GM23338 (cell line): ENCODE data around the gene PTPN7. TPM values are rescaled to one million over a fixed set of nuclear protein-coding genes. Genes with fewer than 3 reads are reported as not detected.

Source experiments
- ATAC-seq: fragments of 200-7000 bp; cut with Tn5 transposase; 3 replicates; pipeline ENCODE4 v1.9.1; 2020
- DNase-seq: peaks from one replicate; pipeline ENCODE4 v3.0.0-alpha.2; 2015; ENCODE audit warnings: low spot score
- H2AFZ ChIP-seq: fragments of 200-600 bp; sonication (generic); 2 replicates; pipeline ENCODE4 v1.8.0; 2016; ENCODE audit warnings: antibody characterized with exemption, mild to moderate bottlenecking, moderate library complexity
- H3F3A ChIP-seq: fragments of 200-600 bp; sonication (generic); replicated peaks from 2 replicates; pipeline ENCODE4 v1.8.0; 2017; ENCODE audit warnings: antibody characterized with exemption, mixed run types, low read depth
- H3K27ac ChIP-seq: fragments of 200-600 bp; sonication (generic); 2 replicates; pipeline ENCODE4 v1.6.1; 2016; ENCODE audit warnings: low read depth
- H3K27me3 ChIP-seq: fragments of 200-600 bp; sonication (generic); 2 replicates; pipeline ENCODE4 v1.8.0; 2016; ENCODE audit warnings: mild to moderate bottlenecking, mixed run types, moderate library complexity; ENCODE audit not compliant: insufficient read depth
- H3K36me3 ChIP-seq: fragments of 200-600 bp; sonication (generic); 2 replicates; pipeline ENCODE4 v1.8.0; 2016; ENCODE audit warnings: mild to moderate bottlenecking; ENCODE audit not compliant: insufficient read depth
- H3K4me1 ChIP-seq: fragments of 200-600 bp; sonication (generic); 2 replicates; pipeline ENCODE4 v1.8.0; 2016; ENCODE audit warnings: mild to moderate bottlenecking, moderate library complexity; ENCODE audit not compliant: insufficient read depth
- H3K4me2 ChIP-seq: fragments of 200-600 bp; sonication (generic); 2 replicates; pipeline ENCODE4 v1.7.1; 2017; ENCODE audit warnings: mixed run types
- H3K4me3 ChIP-seq: fragments of 200-600 bp; sonication (generic); 2 replicates; pipeline ENCODE4 v1.6.1; 2016; ENCODE audit warnings: mixed run types
- H3K79me2 ChIP-seq: fragments of 200-600 bp; sonication (generic); replicated peaks from 2 replicates; pipeline ENCODE4 v1.8.0; 2017; ENCODE audit warnings: mild to moderate bottlenecking; ENCODE audit not compliant: insufficient read depth
- H3K9me2 ChIP-seq: fragments of 200-600 bp; sonication (generic); 2 replicates; pipeline ENCODE4 v1.8.0; 2017; ENCODE audit not compliant: insufficient read depth
- H4K20me1 ChIP-seq: fragments of 200-600 bp; sonication (generic); replicated peaks from 2 replicates; pipeline ENCODE4 v1.8.0; 2017; ENCODE audit warnings: mild to moderate bottlenecking; ENCODE audit not compliant: insufficient read depth
- H3K27ac Mint-ChIP-seq: 2 replicates; pipeline ENCODE4 v1.8.0; 2020; ENCODE audit warnings: inconsistent platforms, mild to moderate bottlenecking, moderate library complexity, mixed read lengths
- H3K27me3 Mint-ChIP-seq: 3 replicates; pipeline ENCODE4 v1.8.0; 2022; ENCODE audit warnings: low read depth, mild to moderate bottlenecking, moderate library complexity, mixed read lengths, inconsistent platforms; ENCODE audit not compliant: insufficient read depth, poor library complexity
- H3K36me3 Mint-ChIP-seq: 3 replicates; pipeline ENCODE4 v1.8.0; 2021; ENCODE audit warnings: low read depth, mild to moderate bottlenecking, inconsistent platforms, moderate library complexity, mixed read lengths
- H3K4me1 Mint-ChIP-seq: 3 replicates; pipeline ENCODE4 v1.8.0; 2020; ENCODE audit warnings: mild to moderate bottlenecking, inconsistent platforms, mixed read lengths
- H3K4me3 Mint-ChIP-seq: 3 replicates; pipeline ENCODE4 v1.8.0; 2021; ENCODE audit warnings: moderate library complexity, mild to moderate bottlenecking, inconsistent platforms, mixed read lengths
- H3K9me3 Mint-ChIP-seq: 3 replicates; pipeline ENCODE4 v1.8.0; 2020; ENCODE audit warnings: moderate library complexity, mild to moderate bottlenecking, inconsistent platforms, mixed read lengths
- CREB1 ChIP-seq: fragments of 250-450 bp; sonication (Bioruptor Pico); IDR thresholded peaks from 2 replicates; pipeline ENCODE4 v1.5.0; 2020; ENCODE audit warnings: low read depth, mild to moderate bottlenecking, moderate library complexity
- CTCF ChIP-seq, 2 experiments: fragments of 200-600 bp in 1 of 2; sonication (generic) in 1 of 2; conservative IDR thresholded peaks; 2 replicates each; pipeline versions ENCODE4 v1.5.1 to v1.6.1; 2016 to 2017; ENCODE audit warnings: antibody characterized with exemption in 2 of 2, low read depth in 2 of 2, mild to moderate bottlenecking in 2 of 2, moderate library complexity in 1 of 2
- EZH2 ChIP-seq: fragments of 200-600 bp; sonication (generic); IDR thresholded peaks from one replicate; pipeline ENCODE4 v1.8.0; 2017; ENCODE audit warnings: antibody characterized with exemption, mild to moderate bottlenecking, low read depth; ENCODE audit not compliant: unreplicated experiment
- JUNB ChIP-seq: IDR thresholded peaks from one replicate; pipeline ENCODE4 v1.6.1; 2016; ENCODE audit warnings: antibody characterized with exemption; ENCODE audit not compliant: unreplicated experiment
- NANOG ChIP-seq: IDR thresholded peaks from 2 replicates; pipeline ENCODE4 v1.6.1; 2016; ENCODE audit warnings: antibody characterized with exemption, borderline replicate concordance
- POLR2AphosphoS5 ChIP-seq: IDR thresholded peaks from 2 replicates; pipeline ENCODE4 v1.6.1; 2016; ENCODE audit warnings: antibody characterized with exemption, low read depth
- REST ChIP-seq: IDR thresholded peaks from one replicate; pipeline ENCODE4 v1.6.1; 2018; ENCODE audit warnings: antibody characterized with exemption; ENCODE audit not compliant: unreplicated experiment
- STAT1 ChIP-seq: IDR thresholded peaks from one replicate; pipeline ENCODE4 v1.6.1; 2016; ENCODE audit warnings: antibody characterized with exemption; ENCODE audit not compliant: unreplicated experiment
- ZNF114 ChIP-seq: fragments of 250-450 bp; sonication (Bioruptor Pico); IDR thresholded peaks from 2 replicates; pipeline ENCODE4 v1.5.0; 2020; ENCODE audit warnings: mild to moderate bottlenecking, moderate library complexity
- ZNF331 ChIP-seq: fragments of 250-450 bp; sonication (Bioruptor Pico); IDR thresholded peaks from 2 replicates; pipeline ENCODE4 v1.5.0; 2020; ENCODE audit warnings: low read depth, mild to moderate bottlenecking, moderate library complexity
- polyA plus RNA-seq: library from polyadenylated mRNA; unstranded; fragments of >200 nt; fragmentation: Nextera tagmentation; extraction: Ambion mirVana; gene quantifications from 2 replicates; pipeline ENCODE4 v1.2.1, GENCODE V29; 2016
- total RNA-seq: library from RNA; depleted of rRNA; stranded (reverse); fragments of >200 nt; shearing (Covaris generic); gene quantifications from 2 replicates; pipeline ENCODE4 v1.2.3, GENCODE V29; 2014
- TF ChIP-seq, protein P1 (sequence below): IDR thresholded peaks from 2 replicates; pipeline ENCODE4 v1.6.1; 2016; ENCODE audit warnings: antibody characterized with exemption

Gene PTPN7
- total and polyA plus RNA-seq, 2 experiments from 2014 or later = not detected

- Histone ChIP-seq H3K4me1 (peaks cover 4% of the 10 kb centered on the region; the same call in 1 of the 2 replicates), H3K36me3 (no peaks in the 10 kb centered on the region), H3K79me2 (no peaks in the 10 kb centered on the region), H3K9me2 (no peaks in the 10 kb centered on the region), H2AFZ (no peak overlapping the region), H4K20me1 (no peaks in the 10 kb centered on the region), H3K4me3 (no peak overlapping the region), H3K4me2 (no peak overlapping the region), H3F3A (no peaks in the 10 kb centered on the region), H3K27me3 (no peaks in the 10 kb centered on the region), H3K27ac (no peak overlapping the region)
- no peak overlapping the region for H3K4me3 Mint-ChIP-seq
- TF ChIP-seq NANOG = no peak
- TF ChIP-seq ZNF331 (CRISPR knock-in tag) = no peak
- no peak for TF ChIP-seq STAT1
- no peak for TF ChIP-seq EZH2
- no peak for TF ChIP-seq REST
- no peak for TF ChIP-seq JUNB
- TF ChIP-seq POLR2AphosphoS5 = no peak
- no peak for TF ChIP-seq ZNF114 (CRISPR knock-in tag)
- TF ChIP-seq, protein P1, sequence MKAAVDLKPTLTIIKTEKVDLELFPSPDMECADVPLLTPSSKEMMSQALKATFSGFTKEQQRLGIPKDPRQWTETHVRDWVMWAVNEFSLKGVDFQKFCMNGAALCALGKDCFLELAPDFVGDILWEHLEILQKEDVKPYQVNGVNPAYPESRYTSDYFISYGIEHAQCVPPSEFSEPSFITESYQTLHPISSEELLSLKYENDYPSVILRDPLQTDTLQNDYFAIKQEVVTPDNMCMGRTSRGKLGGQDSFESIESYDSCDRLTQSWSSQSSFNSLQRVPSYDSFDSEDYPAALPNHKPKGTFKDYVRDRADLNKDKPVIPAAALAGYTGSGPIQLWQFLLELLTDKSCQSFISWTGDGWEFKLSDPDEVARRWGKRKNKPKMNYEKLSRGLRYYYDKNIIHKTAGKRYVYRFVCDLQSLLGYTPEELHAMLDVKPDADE = no peak
- TF ChIP-seq CTCF (conservative IDR thresholded peaks at IDR 0.05; ENCODE audit: low read depth in 2 of 2) = no peak
- no peak for TF ChIP-seq CREB1 (CRISPR knock-in tag)
- H3K9me3 Mint-ChIP-seq = no peaks in the 10 kb centered on the region
- no peaks in the 10 kb centered on the region for H3K36me3 Mint-ChIP-seq
- no peak for DNase-seq
- no peak for ATAC-seq
- no peak overlapping the region for H3K27ac Mint-ChIP-seq
- peaks cover 11% of the 10 kb centered on the region for H3K27me3 Mint-ChIP-seq
- peaks cover 3% of the 10 kb centered on the region; the same call in 1 of the 3 replicates for H3K4me1 Mint-ChIP-seq
Observed at GRCh38 chr1:202202500-202203168, 42.2 kb upstream of the PTPN7 start.
